ENCODE data around the gene DBT.

DBT gene

GRCh38 chr1:100177295-100178041, 72.2 kb downstream of the DBT start:
- H3K4me3 ChIP-seq (ENCODE audit: low read depth, low read length): no peak overlapping the region
- no peak for TF ChIP-seq MAX (IDR thresholded peaks at IDR 0.05; ENCODE audit: low read depth, low read length)
- no peak for TF ChIP-seq POLR2A (IDR thresholded peaks at IDR 0.05; ENCODE audit: extremely low read depth, insufficient read length)
- no peak for TF ChIP-seq CTCF (IDR thresholded peaks at IDR 0.05; ENCODE audit: low read depth, low read length)
- no peak for TF ChIP-seq MYC (IDR thresholded peaks at IDR 0.05; ENCODE audit: low read depth, low read length)
- no peak for DNase-seq (ENCODE audit: low read depth)

- DNase-seq (ENCODE audit: low read depth): no peak
- TF ChIP-seq POLR2A (IDR thresholded peaks at IDR 0.05; ENCODE audit: extremely low read depth, insufficient read length) (no peak), CTCF (IDR thresholded peaks at IDR 0.05; ENCODE audit: low read depth, low read length) (no peak), MAX (IDR thresholded peaks at IDR 0.05; ENCODE audit: low read depth, low read length) (no peak), MYC (IDR thresholded peaks at IDR 0.05; ENCODE audit: low read depth, low read length) (no peak)
These were observed 81.6 kb downstream of the DBT start for GRCh38 chr1:100168051-100168450.

GRCh38 chr1:100164702-100165101, 84.9 kb downstream of the DBT start:
- TF ChIP-seq MAX (IDR thresholded peaks at IDR 0.05; ENCODE audit: low read depth, low read length) (no peak), CTCF (IDR thresholded peaks at IDR 0.05; ENCODE audit: low read depth, low read length) (no peak), POLR2A (IDR thresholded peaks at IDR 0.05; ENCODE audit: extremely low read depth, insufficient read length) (no peak), MYC (IDR thresholded peaks at IDR 0.05; ENCODE audit: low read depth, low read length) (no peak)
- DNase-seq (ENCODE audit: low read depth): no peak
- no peak overlapping the region for H3K4me3 ChIP-seq (ENCODE audit: low read depth, low read length)

More at GRCh38 chr1:100168051-100168450, 81.6 kb downstream of the DBT start:
- no peak overlapping the region for H3K4me3 ChIP-seq (ENCODE audit: low read depth, low read length)

GRCh38 chr1:100164216-100164615, 85.4 kb downstream of the DBT start:
- DNase-seq (ENCODE audit: low read depth): no peak

GRCh38 chr1:100162881-100163280, 86.8 kb downstream of the DBT start:
- no peak for DNase-seq (ENCODE audit: low read depth)
- no peak overlapping the region for H3K4me3 ChIP-seq (ENCODE audit: low read depth, low read length)
- TF ChIP-seq POLR2A (IDR thresholded peaks at IDR 0.05; ENCODE audit: extremely low read depth, insufficient read length) (no peak), MYC (IDR thresholded peaks at IDR 0.05; ENCODE audit: low read depth, low read length) (no peak), MAX (IDR thresholded peaks at IDR 0.05; ENCODE audit: low read depth, low read length) (no peak), CTCF (IDR thresholded peaks at IDR 0.05; ENCODE audit: low read depth, low read length) (no peak)

More at GRCh38 chr1:100164216-100164615, 85.4 kb downstream of the DBT start:
- no peak overlapping the region for H3K4me3 ChIP-seq (ENCODE audit: low read depth, low read length)
- no peak for TF ChIP-seq POLR2A (IDR thresholded peaks at IDR 0.05; ENCODE audit: extremely low read depth, insufficient read length)
- TF ChIP-seq MAX (IDR thresholded peaks at IDR 0.05; ENCODE audit: low read depth, low read length): no peak
- no peak for TF ChIP-seq MYC (IDR thresholded peaks at IDR 0.05; ENCODE audit: low read depth, low read length)
- no peak for TF ChIP-seq CTCF (IDR thresholded peaks at IDR 0.05; ENCODE audit: low read depth, low read length)

Measured in NB4 (cell line).